Psoas muscle (tissue), 8 donors: ENCODE data around the gene TAMALIN. TPM values are rescaled to one million over a fixed set of nuclear protein-coding genes. Genes with fewer than 3 reads are reported as not detected.

Experiments used
- ATAC-seq, 4 donors: fragments of 200-7000 bp; cut with Tn5 transposase; one replicate each; pipeline ENCODE4 v1.9.1; 2020; ENCODE audit warnings: moderate library complexity in 3 of 4, mild to moderate bottlenecking in 2 of 4
- DNase-seq, 2 donors: peaks; one replicate each; pipeline ENCODE4 v3.0.0-alpha.2; 2020
- H3K27ac ChIP-seq: fragments of 200-600 bp; one replicate; pipeline ENCODE4 v1.8.0; 2022
- H3K27me3 ChIP-seq, 3 donors: fragments of 200-600 bp in 1 of 3; one replicate each; pipeline versions ENCODE4 v1.6.1 to v1.8.0; 2013 to 2022; ENCODE audit warnings: low read length in 2 of 3, mild to moderate bottlenecking in 2 of 3, moderate library complexity in 1 of 3; ENCODE audit not compliant: insufficient read depth in 3 of 3
- H3K36me3 ChIP-seq, 2 donors: fragments of 200-600 bp in 1 of 2; one replicate each; pipeline versions ENCODE4 v1.6.1 to v1.8.0; 2013 to 2022; ENCODE audit warnings: low read depth in 1 of 2, mild to moderate bottlenecking in 1 of 2, moderate library complexity in 1 of 2; ENCODE audit not compliant: insufficient read depth in 1 of 2
- H3K4me1 ChIP-seq: fragments of 200-600 bp; one replicate; pipeline ENCODE4 v1.8.0; 2022
- H3K4me3 ChIP-seq: fragments of 200-600 bp; one replicate; pipeline ENCODE4 v1.8.0; 2022; ENCODE audit warnings: mild to moderate bottlenecking
- H3K9me3 ChIP-seq: fragments of 200-600 bp; one replicate; pipeline ENCODE4 v1.8.0; 2022
- WGBS, 3 donors: extraction: QIAGEN DNeasy Blood & Tissue Kit; methylation state at CpG; one replicate each; pipeline versions ENCODE4 v1.1.6 to v1.1.7; 2013; 5-methylcytosine and 5-hydroxymethylcytosine counted together
- intact Hi-C, 2 donors: fragments of 100-400 bp; cut with DNase I; formaldehyde crosslinking; loops; one replicate each; pipeline versions ENCODE4 v1.11.0 to v1.14.2; 2022
- polyA plus RNA-seq, 3 donors: library from polyadenylated mRNA; stranded (reverse); fragments of 200-250 nt; gene quantifications; one replicate each; pipeline ENCODE4 v1.2.3, GENCODE V29; 2013
- total RNA-seq, 4 donors: library from RNA; stranded (reverse); fragmentation: NEBNext Ultra II Directional in 2 of 4; extraction: Animal tissue kit (Norgen Biotek cat#: 25700) in 2 of 4; gene quantifications; one replicate each; pipeline versions ENCODE4 v1.2.1 to v1.2.4, GENCODE V29; 2021 to 2023
- TF ChIP-seq, protein P1 (sequence below): fragments of 200-600 bp; IDR thresholded peaks from one replicate; pipeline ENCODE4 v1.8.0; 2022; ENCODE audit warnings: antibody characterized with exemption
- donor health status: healthy with polysubstance abuse.
- donor health status: DM: no; HTN: no; CAD: no; lungs with moderate emphysema.
- donor health status: Bipolar disorder and iron deficiency.
- donor health status: healthy.
- donor health status: DM: yes; HTN: yes; CAD: no.
- donor health status: DM: no; HTN: no; CAD: no.
- donor health status: DM: no; HTN: no; CAD: no.
- donor health status: DM: yes; HTN: yes; CAD: no.

The TAMALIN gene
- total and polyA plus RNA-seq, 7 donors, result 5.5 to 12.8 (median 9.6) TPM

GRCh38 chr12:52023182-52023975 is 16.6 kb downstream of the TAMALIN start:
- intact Hi-C loops, result loop anchor here in 1 of 2 donors (1.0 kb wide), 1 partner anchor 18 kb away; no protein-coding TSS in a partner anchor
- TF ChIP-seq, protein P1, sequence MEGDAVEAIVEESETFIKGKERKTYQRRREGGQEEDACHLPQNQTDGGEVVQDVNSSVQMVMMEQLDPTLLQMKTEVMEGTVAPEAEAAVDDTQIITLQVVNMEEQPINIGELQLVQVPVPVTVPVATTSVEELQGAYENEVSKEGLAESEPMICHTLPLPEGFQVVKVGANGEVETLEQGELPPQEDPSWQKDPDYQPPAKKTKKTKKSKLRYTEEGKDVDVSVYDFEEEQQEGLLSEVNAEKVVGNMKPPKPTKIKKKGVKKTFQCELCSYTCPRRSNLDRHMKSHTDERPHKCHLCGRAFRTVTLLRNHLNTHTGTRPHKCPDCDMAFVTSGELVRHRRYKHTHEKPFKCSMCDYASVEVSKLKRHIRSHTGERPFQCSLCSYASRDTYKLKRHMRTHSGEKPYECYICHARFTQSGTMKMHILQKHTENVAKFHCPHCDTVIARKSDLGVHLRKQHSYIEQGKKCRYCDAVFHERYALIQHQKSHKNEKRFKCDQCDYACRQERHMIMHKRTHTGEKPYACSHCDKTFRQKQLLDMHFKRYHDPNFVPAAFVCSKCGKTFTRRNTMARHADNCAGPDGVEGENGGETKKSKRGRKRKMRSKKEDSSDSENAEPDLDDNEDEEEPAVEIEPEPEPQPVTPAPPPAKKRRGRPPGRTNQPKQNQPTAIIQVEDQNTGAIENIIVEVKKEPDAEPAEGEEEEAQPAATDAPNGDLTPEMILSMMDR, result peak; percentile 93
- 0 to 1% (median 1%) methylated on average over 56 to 70 of the region's 70 CpGs for WGBS, 3 donors
- ATAC-seq (peak; percentile 55 to 65 (median 64)), DNase-seq (peak; percentile 88 to 92)
- peak overlapping the region; percentile 61 for H3K4me3 ChIP-seq
- H3K9me3 ChIP-seq, result no peaks in the 10 kb centered on the region
- no peaks in the 10 kb centered on the region for H3K36me3 ChIP-seq
- peaks cover 30% of the 10 kb centered on the region for H3K4me1 ChIP-seq
- peak overlapping the region; percentile 7 for H3K27ac ChIP-seq
- no peaks in the 10 kb centered on the region for H3K27me3 ChIP-seq

GRCh38 chr12:52023976-52024688 is 17.4 kb downstream of the TAMALIN start:
- DNase-seq, result no peak
- 30 to 36% (median 32%) methylated on average over 18 to 20 of the region's 20 CpGs for WGBS, 3 donors
- no peaks in the 10 kb centered on the region for H3K27me3 ChIP-seq
- ATAC-seq, result no peak
- peaks cover 30% of the 10 kb centered on the region for H3K4me1 ChIP-seq
- peak overlapping the region; percentile 7 for H3K27ac ChIP-seq
- TF ChIP-seq, protein P1, result no peak
- intact Hi-C loops, result loop anchor here (1.0 to 2.0 kb wide), 3 partner anchors 19 to 99 kb away; no protein-coding TSS in a partner anchor
- H3K36me3 ChIP-seq, result no peaks in the 10 kb centered on the region
- no peaks in the 10 kb centered on the region for H3K9me3 ChIP-seq
- peak overlapping the region; percentile 61 for H3K4me3 ChIP-seq

DNA sequence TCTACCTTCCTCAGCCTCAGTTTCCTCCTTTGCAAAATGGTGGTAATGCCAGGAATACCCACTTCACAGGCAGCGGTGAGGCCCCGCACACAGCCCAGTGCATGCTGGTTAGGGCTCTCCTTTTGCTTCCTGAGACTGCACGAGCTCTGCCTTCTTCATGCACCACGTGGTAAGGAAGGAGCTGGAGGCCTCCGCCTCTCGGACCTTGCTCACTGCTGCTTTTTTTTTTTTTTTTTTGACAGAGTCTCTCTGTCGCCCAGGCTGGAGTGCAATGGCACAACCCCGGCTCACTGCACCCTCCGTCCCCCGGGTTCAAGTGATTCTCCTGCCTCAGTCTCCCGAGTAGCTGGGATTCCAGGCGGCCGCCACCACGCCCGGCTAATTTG is 18.1 kb downstream of the TAMALIN start:
- Histone ChIP-seq H3K4me1 (peaks cover 36% of the 10 kb centered on the region), H3K27me3 (no peaks in the 10 kb centered on the region), H3K27ac (peak overlapping the region; percentile 89), H3K36me3 (no peaks in the 10 kb centered on the region), H3K4me3 (peak overlapping the region; percentile 60), H3K9me3 (no peaks in the 10 kb centered on the region)
- no peak for DNase-seq
- TF ChIP-seq, protein P1, result no peak
- WGBS, 3 donors, result 78 to 91% (median 80%) methylated on average over 15 of the region's 15 CpGs
- ATAC-seq, result no peak
- intact Hi-C loops, result loop anchor here (1.0 to 5.0 kb wide), 4 partner anchors 42 to 98 kb away; partner anchors contain the start of gene ATG101 (in 1 of the 2)

DNA sequence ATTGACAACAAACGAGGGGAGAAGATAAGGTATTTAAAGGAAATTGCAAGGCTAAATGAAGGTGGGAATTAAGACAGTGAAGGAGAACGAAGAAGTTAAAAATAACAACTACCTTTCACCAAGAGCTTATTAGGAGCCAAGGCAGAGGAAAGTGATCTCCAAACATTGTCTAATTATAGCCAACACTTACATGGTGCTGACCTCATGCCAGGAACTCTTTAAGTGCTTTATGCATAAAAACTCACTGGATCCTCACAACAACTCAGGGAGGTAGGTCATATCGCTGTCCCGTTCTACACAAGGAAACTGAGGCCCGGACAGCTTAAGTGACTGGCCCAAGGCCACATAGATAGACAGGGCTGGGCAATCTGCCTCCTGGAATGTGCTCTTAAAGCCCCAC is 19.5 kb downstream of the TAMALIN start:
- TF ChIP-seq, protein P1, result no peak
- H3K4me1 ChIP-seq, result peaks cover 39% of the 10 kb centered on the region
- no peaks in the 10 kb centered on the region for H3K9me3 ChIP-seq
- H3K36me3 ChIP-seq, result no peaks in the 10 kb centered on the region
- DNase-seq, result no peak
- intact Hi-C loops, result loop anchor here in 1 of 2 donors (5.0 kb wide), 1 partner anchor 41 kb away; the partner anchor contains the start of gene ATG101
- peak overlapping the region; percentile 60 for H3K4me3 ChIP-seq
- 21 to 30% (median 24%) methylated on average over 5 of the region's 5 CpGs for WGBS, 3 donors
- peak in 3 of 4 donors; percentile 38 to 43 (median 38) for ATAC-seq
- no peaks in the 10 kb centered on the region for H3K27me3 ChIP-seq
- H3K27ac ChIP-seq, result peak overlapping the region; percentile 89
